ENCODE data around the gene SLC30A5.

SLC30A5 gene

GRCh38 chr5:69167929-69168328, 74.1 kb downstream of the SLC30A5 start:
- no peak for DNase-seq

GRCh38 chr5:69170495-69170894, 76.7 kb downstream of the SLC30A5 start:
- no peak for DNase-seq

GRCh38 chr5:69170969-69171368, 77.2 kb downstream of the SLC30A5 start:
- no peak for DNase-seq

Data from CD4-positive, alpha-beta T cell treated with Interleukin-10 for 1 hour (primary cell).